ENCODE results near the gene IL10.

The IL10 gene

GRCh38 chr1:206804156-206804737, 32.0 kb upstream of the IL10 start:
- no peak for ATAC-seq
- TF ChIP-seq ZNF8 (CRISPR knock-in tag; IDR thresholded peaks at IDR 0.05): no peak
- no peak for TF ChIP-seq ZNF565 (CRISPR knock-in tag; conservative IDR thresholded peaks at IDR 0.05; ENCODE audit: low read depth)
- TF ChIP-seq BACH2 (CRISPR knock-in tag; IDR thresholded peaks at IDR 0.05; ENCODE audit: borderline replicate concordance): no peak
- TF ChIP-seq, protein P1, sequence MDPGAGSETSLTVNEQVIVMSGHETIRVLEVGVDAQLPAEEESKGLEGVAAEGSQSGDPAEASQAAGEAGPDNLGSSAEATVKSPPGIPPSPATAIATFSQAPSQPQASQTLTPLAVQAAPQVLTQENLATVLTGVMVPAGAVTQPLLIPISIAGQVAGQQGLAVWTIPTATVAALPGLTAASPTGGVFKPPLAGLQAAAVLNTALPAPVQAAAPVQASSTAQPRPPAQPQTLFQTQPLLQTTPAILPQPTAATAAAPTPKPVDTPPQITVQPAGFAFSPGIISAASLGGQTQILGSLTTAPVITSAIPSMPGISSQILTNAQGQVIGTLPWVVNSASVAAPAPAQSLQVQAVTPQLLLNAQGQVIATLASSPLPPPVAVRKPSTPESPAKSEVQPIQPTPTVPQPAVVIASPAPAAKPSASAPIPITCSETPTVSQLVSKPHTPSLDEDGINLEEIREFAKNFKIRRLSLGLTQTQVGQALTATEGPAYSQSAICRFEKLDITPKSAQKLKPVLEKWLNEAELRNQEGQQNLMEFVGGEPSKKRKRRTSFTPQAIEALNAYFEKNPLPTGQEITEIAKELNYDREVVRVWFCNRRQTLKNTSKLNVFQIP (CRISPR knock-in tag; IDR thresholded peaks at IDR 0.05; ENCODE audit: borderline replicate concordance, low read depth): no peak
- no peak for TF ChIP-seq CSDC2 (CRISPR knock-in tag; IDR thresholded peaks at IDR 0.05)
- no peak for TF ChIP-seq ZNF70 (CRISPR knock-in tag; IDR thresholded peaks at IDR 0.05)
- TF ChIP-seq CSRNP3 (CRISPR knock-in tag; IDR thresholded peaks at IDR 0.05): no peak
- TF ChIP-seq TCF4 (CRISPR knock-in tag; IDR thresholded peaks at IDR 0.05; ENCODE audit: borderline replicate concordance): no peak
- TF ChIP-seq, protein P2, sequence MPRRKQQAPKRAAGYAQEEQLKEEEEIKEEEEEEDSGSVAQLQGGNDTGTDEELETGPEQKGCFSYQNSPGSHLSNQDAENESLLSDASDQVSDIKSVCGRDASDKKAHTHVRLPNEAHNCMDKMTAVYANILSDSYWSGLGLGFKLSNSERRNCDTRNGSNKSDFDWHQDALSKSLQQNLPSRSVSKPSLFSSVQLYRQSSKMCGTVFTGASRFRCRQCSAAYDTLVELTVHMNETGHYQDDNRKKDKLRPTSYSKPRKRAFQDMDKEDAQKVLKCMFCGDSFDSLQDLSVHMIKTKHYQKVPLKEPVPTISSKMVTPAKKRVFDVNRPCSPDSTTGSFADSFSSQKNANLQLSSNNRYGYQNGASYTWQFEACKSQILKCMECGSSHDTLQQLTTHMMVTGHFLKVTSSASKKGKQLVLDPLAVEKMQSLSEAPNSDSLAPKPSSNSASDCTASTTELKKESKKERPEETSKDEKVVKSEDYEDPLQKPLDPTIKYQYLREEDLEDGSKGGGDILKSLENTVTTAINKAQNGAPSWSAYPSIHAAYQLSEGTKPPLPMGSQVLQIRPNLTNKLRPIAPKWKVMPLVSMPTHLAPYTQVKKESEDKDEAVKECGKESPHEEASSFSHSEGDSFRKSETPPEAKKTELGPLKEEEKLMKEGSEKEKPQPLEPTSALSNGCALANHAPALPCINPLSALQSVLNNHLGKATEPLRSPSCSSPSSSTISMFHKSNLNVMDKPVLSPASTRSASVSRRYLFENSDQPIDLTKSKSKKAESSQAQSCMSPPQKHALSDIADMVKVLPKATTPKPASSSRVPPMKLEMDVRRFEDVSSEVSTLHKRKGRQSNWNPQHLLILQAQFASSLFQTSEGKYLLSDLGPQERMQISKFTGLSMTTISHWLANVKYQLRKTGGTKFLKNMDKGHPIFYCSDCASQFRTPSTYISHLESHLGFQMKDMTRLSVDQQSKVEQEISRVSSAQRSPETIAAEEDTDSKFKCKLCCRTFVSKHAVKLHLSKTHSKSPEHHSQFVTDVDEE (CRISPR knock-in tag; IDR thresholded peaks at IDR 0.05): no peak
- TF ChIP-seq, protein P3, sequence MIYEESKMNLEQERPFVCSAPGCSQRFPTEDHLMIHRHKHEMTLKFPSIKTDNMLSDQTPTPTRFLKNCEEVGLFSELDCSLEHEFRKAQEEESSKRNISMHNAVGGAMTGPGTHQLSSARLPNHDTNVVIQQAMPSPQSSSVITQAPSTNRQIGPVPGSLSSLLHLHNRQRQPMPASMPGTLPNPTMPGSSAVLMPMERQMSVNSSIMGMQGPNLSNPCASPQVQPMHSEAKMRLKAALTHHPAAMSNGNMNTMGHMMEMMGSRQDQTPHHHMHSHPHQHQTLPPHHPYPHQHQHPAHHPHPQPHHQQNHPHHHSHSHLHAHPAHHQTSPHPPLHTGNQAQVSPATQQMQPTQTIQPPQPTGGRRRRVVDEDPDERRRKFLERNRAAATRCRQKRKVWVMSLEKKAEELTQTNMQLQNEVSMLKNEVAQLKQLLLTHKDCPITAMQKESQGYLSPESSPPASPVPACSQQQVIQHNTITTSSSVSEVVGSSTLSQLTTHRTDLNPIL (CRISPR knock-in tag; IDR thresholded peaks at IDR 0.05; ENCODE audit: low read depth): no peak
- TF ChIP-seq ZFP30 (CRISPR knock-in tag; IDR thresholded peaks at IDR 0.05): no peak
- TF ChIP-seq TOX (CRISPR knock-in tag; IDR thresholded peaks at IDR 0.05; ENCODE audit: borderline replicate concordance): no peak
- TF ChIP-seq ISL1 (CRISPR knock-in tag; IDR thresholded peaks at IDR 0.05): no peak
- no peak for TF ChIP-seq OSR1 (CRISPR knock-in tag; IDR thresholded peaks at IDR 0.05)
- no peak for TF ChIP-seq ZFP3 (CRISPR knock-in tag; IDR thresholded peaks at IDR 0.05)
- TF ChIP-seq SNAI2 (CRISPR knock-in tag; IDR thresholded peaks at IDR 0.05): no peak
- TF ChIP-seq ARNTL (CRISPR knock-in tag; IDR thresholded peaks at IDR 0.05; ENCODE audit: borderline replicate concordance, low read depth): no peak
- TF ChIP-seq ESRRG (CRISPR knock-in tag; IDR thresholded peaks at IDR 0.05): no peak
- no peak for TF ChIP-seq RARB (CRISPR knock-in tag; IDR thresholded peaks at IDR 0.05)

DNA sequence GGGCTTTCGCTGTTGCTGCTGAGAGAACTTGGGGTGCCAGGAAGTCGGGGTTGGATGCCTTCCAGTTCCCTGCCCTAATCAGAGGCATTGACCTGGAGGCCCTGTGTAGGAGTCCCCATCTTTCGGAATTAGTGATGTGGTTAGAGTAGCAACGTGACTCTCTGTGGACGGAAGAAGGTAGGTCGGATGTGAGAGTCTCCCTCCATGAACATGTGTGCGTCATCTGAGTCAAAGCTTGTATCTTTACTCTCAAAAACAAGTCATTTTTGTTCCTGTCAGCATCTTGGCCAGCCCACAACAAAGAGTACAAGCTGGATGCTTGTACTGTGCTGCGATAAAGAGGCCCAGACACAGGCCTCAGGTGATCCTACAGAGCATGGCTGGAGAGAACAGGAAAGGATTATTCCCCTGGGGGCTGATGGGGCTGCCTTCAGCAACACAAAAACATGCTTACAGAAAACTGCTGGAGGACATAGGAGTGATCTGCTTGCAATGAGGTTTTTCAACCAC, 31.0 kb upstream of the IL10 start:
- ATAC-seq: no peak
- no peak for TF ChIP-seq ZNF565 (CRISPR knock-in tag; conservative IDR thresholded peaks at IDR 0.05; ENCODE audit: low read depth)
- no peak for TF ChIP-seq ESRRG (CRISPR knock-in tag; IDR thresholded peaks at IDR 0.05)
- no peak for TF ChIP-seq RARB (CRISPR knock-in tag; IDR thresholded peaks at IDR 0.05)
- TF ChIP-seq, protein P1 (CRISPR knock-in tag; IDR thresholded peaks at IDR 0.05; ENCODE audit: borderline replicate concordance, low read depth): no peak
- TF ChIP-seq, protein P4, sequence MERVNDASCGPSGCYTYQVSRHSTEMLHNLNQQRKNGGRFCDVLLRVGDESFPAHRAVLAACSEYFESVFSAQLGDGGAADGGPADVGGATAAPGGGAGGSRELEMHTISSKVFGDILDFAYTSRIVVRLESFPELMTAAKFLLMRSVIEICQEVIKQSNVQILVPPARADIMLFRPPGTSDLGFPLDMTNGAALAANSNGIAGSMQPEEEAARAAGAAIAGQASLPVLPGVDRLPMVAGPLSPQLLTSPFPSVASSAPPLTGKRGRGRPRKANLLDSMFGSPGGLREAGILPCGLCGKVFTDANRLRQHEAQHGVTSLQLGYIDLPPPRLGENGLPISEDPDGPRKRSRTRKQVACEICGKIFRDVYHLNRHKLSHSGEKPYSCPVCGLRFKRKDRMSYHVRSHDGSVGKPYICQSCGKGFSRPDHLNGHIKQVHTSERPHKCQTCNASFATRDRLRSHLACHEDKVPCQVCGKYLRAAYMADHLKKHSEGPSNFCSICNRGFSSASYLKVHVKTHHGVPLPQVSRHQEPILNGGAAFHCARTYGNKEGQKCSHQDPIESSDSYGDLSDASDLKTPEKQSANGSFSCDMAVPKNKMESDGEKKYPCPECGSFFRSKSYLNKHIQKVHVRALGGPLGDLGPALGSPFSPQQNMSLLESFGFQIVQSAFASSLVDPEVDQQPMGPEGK (CRISPR knock-in tag; IDR thresholded peaks at IDR 0.05; ENCODE audit: borderline replicate concordance): no peak
- TF ChIP-seq TOX (CRISPR knock-in tag; IDR thresholded peaks at IDR 0.05; ENCODE audit: borderline replicate concordance): no peak
- no peak for TF ChIP-seq CSDC2 (CRISPR knock-in tag; IDR thresholded peaks at IDR 0.05)
- no peak for TF ChIP-seq ZC3H10 (CRISPR knock-in tag; IDR thresholded peaks at IDR 0.05)
- no peak for TF ChIP-seq TCF4 (CRISPR knock-in tag; IDR thresholded peaks at IDR 0.05; ENCODE audit: borderline replicate concordance)
- TF ChIP-seq ZNF70 (CRISPR knock-in tag; IDR thresholded peaks at IDR 0.05): no peak
- no peak for TF ChIP-seq GLIS3 (CRISPR knock-in tag; IDR thresholded peaks at IDR 0.05)
- TF ChIP-seq SNAI2 (CRISPR knock-in tag; IDR thresholded peaks at IDR 0.05): no peak
- TF ChIP-seq, protein P3 (CRISPR knock-in tag; IDR thresholded peaks at IDR 0.05; ENCODE audit: low read depth): no peak
- no peak for TF ChIP-seq OSR1 (CRISPR knock-in tag; IDR thresholded peaks at IDR 0.05)
- TF ChIP-seq ZFP3 (CRISPR knock-in tag; IDR thresholded peaks at IDR 0.05): no peak
- TF ChIP-seq BACH2 (CRISPR knock-in tag; IDR thresholded peaks at IDR 0.05; ENCODE audit: borderline replicate concordance): no peak
- TF ChIP-seq, protein P2 (CRISPR knock-in tag; IDR thresholded peaks at IDR 0.05): no peak
